ENCODE data around the gene IDI2. TPM values are rescaled to one million over a fixed set of nuclear protein-coding genes. Genes with fewer than 3 reads are reported as not detected.

Gene IDI2
- total RNA-seq, 2 donors from 2014 or later = not detected

DNA sequence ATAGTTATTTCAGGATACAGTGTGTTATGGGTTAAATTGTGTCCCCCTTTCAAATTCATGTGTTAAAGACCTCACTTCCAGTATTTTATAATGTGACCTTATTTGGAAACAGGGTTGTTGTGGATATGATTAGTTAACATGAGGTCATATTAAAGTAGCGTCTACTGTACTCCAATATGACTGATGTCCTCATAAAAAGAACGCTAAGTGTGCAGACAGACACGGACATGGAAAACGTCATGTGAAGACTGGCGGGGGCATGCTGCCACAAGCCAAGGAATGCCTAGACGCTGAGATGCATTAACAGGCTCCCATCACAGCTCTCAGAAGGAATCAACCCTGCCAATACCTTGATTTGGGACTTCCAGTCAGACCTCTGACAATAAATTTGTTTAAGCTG is 29.0 kb upstream of the IDI2 start:
- Histone ChIP-seq H3K9me3 (no peaks in the 10 kb centered on the region), H3K36me3 (no peaks in the 10 kb centered on the region), H3K4me3 (peak overlapping the region in 1 of 2 donors; percentile 91), H3K27ac (peak overlapping the region in 1 of 2 donors; percentile 8), H3K27me3 (replicated peaks; ENCODE audit: insufficient read depth) (no peaks in the 10 kb centered on the region), H3K4me1 (replicated peaks) (peaks cover 13% of the 10 kb centered on the region)
- intact Hi-C loops (cut with DNase I) = loop anchor here (10.0 kb wide), 1 partner anchor 360 kb away; no protein-coding TSS in a partner anchor
- WGBS = 28% methylated on average over 6 of the region's 6 CpGs
- DNase-seq (ENCODE audit: low spot score) = no peak
- TF ChIP-seq POLR2AphosphoS5 (IDR thresholded peaks at IDR 0.05) = no peak
- no peak for TF ChIP-seq CTCF (IDR thresholded peaks at IDR 0.05)

DNA sequence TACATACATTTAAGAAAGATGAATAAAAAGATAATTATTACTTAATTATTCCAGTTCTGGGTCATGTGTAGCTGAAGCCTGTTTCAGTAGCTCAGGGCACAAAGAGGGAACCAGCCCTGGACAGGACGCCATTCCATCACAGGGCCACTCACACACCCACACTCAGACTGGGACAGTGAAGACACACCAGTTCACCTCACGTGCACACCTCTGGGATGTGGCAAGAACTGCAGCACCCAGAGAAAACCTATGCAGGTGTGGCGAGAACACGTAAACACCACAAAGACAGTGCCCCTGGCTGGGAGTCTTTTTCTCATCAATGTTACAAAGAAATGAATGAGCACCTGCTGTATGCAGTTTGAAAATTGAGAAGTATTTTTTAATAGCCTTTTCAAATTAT is 24.9 kb upstream of the IDI2 start:
- H3K27ac ChIP-seq = peak overlapping the region; percentile 99 to 100
- peaks cover 16% of the 10 kb centered on the region for H3K4me1 ChIP-seq (replicated peaks)
- intact Hi-C loops (cut with DNase I) = loop anchor here (10.0 kb wide), 1 partner anchor 356 kb away; no protein-coding TSS in a partner anchor
- DNase-seq (ENCODE audit: low spot score) = no peak
- H3K27me3 ChIP-seq (replicated peaks; ENCODE audit: insufficient read depth) = no peaks in the 10 kb centered on the region
- peak overlapping the region in 1 of 2 donors; percentile 83 for H3K4me3 ChIP-seq
- no peaks in the 10 kb centered on the region for H3K36me3 ChIP-seq
- 59% methylated on average over 4 of the region's 4 CpGs for WGBS
- no peaks in the 10 kb centered on the region for H3K9me3 ChIP-seq
- TF ChIP-seq CTCF (IDR thresholded peaks at IDR 0.05) (no peak), POLR2A (IDR thresholded peaks at IDR 0.05) (no peak), POLR2AphosphoS5 (IDR thresholded peaks at IDR 0.05) (no peak)

DNA sequence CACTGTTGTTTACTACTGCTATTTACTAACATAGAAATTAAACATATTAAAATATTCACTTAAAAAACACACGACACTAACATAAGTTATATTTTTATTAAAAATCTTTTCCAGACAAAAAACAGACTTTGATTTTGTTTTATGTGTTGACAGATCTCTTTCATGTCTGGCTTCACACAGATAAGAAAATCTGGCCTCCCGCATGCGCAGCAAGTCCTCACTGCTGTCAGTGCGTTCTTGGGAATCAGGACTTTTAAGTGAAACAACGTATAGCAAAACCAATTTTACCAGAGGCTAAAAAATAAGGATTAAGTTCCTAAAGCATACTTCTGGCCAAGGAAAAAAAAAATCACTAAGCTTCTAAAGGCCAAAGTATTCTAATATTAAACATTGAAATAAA is 24.5 kb upstream of the IDI2 start:
- Histone ChIP-seq H3K4me1 (replicated peaks) (peaks cover 12% of the 10 kb centered on the region), H3K27me3 (replicated peaks; ENCODE audit: insufficient read depth) (no peaks in the 10 kb centered on the region), H3K4me3 (peak overlapping the region; percentile 80 to 83), H3K9me3 (no peaks in the 10 kb centered on the region), H3K36me3 (no peaks in the 10 kb centered on the region), H3K27ac (peak overlapping the region; percentile 99 to 100)
- TF ChIP-seq POLR2A (IDR thresholded peaks at IDR 0.05) = no peak
- TF ChIP-seq CTCF (IDR thresholded peaks at IDR 0.05) = no peak
- no peak for TF ChIP-seq POLR2AphosphoS5 (IDR thresholded peaks at IDR 0.05)
- no peak for DNase-seq (ENCODE audit: low spot score)
- 38% methylated on average over 5 of the region's 5 CpGs for WGBS
- intact Hi-C loops (cut with DNase I) = loop anchor here (10.0 kb wide), 1 partner anchor 355 kb away; no protein-coding TSS in a partner anchor

DNA sequence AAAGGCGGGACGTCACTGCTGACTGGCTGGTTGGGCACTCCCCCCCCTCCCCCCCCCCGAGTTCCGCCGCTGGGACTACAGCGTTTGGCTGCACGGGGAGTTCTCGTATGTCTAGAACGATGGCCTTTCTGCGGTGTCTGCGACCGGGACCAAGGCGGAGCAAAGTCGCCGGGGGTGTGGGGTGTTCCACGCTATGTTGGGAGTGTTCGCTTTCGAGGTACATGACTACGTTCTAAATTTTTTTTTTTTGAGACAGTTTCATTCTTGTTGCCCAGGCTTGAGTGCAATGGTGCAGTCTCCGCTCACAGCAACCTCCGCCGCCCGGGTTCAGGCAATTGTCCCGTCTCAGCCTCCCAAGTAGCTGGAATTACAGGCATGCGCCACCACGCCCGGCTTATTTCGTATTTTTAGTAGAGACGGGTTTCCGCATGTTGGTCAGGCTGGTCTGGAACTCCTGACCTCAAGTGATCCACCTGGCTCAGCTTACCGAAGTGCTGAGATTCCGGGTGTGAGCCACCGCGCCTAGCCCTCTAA is 23.8 kb upstream of the IDI2 start:
- no peak for DNase-seq (ENCODE audit: low spot score)
- Histone ChIP-seq H3K4me3 (peak overlapping the region; percentile 80 to 83), H3K9me3 (no peaks in the 10 kb centered on the region), H3K27me3 (replicated peaks; ENCODE audit: insufficient read depth) (no peaks in the 10 kb centered on the region), H3K27ac (peak overlapping the region; percentile 99 to 100), H3K36me3 (no peaks in the 10 kb centered on the region), H3K4me1 (replicated peaks) (peaks cover 7% of the 10 kb centered on the region)
- WGBS = under 1% methylated on average over 33 of the region's 34 CpGs
- intact Hi-C loops (cut with DNase I) = loop anchor here (2.0 to 5.0 kb wide), 2 partner anchors 61 to 117 kb away; partner anchors contain the start of genes GTPBP4 and LARP4B
- no peak for TF ChIP-seq POLR2A (IDR thresholded peaks at IDR 0.05)
- TF ChIP-seq POLR2AphosphoS5 (IDR thresholded peaks at IDR 0.05) = no peak
- no peak for TF ChIP-seq CTCF (IDR thresholded peaks at IDR 0.05)
